Measurements from ENCODE around the gene OR2M4.
"Not testable (repeated sequence)": the region's sequence is repeated elsewhere in the genome, so short reads cannot be mapped to it uniquely, and the experiment has no call there.

OR2M4 gene

GRCh38 chr1:248268178-248268577 lies 37.0 kb downstream of the OR2M4 start:
- 90% methylated on average over 3 of the region's 4 CpGs for WGBS
- no peak overlapping the region for H3K27ac ChIP-seq (ENCODE audit: low read depth, low read length)
- no peaks in the 10 kb centered on the region for H3K36me3 ChIP-seq (ENCODE audit: insufficient read depth, low read length)
- no peak overlapping the region for H3K4me3 ChIP-seq (ENCODE audit: low read length)
- H3K27me3 ChIP-seq (ENCODE audit: insufficient read depth, low read length): no peaks in the 10 kb centered on the region
- peaks cover 84% of the 10 kb centered on the region for H3K9me3 ChIP-seq (ENCODE audit: insufficient read depth, low read depth, low read length)
- no peak overlapping the region for H3K9ac ChIP-seq (ENCODE audit: low read depth, low read length)
- H3K4me1 ChIP-seq (ENCODE audit: insufficient read depth, low read length): no peaks in the 10 kb centered on the region

DNA sequence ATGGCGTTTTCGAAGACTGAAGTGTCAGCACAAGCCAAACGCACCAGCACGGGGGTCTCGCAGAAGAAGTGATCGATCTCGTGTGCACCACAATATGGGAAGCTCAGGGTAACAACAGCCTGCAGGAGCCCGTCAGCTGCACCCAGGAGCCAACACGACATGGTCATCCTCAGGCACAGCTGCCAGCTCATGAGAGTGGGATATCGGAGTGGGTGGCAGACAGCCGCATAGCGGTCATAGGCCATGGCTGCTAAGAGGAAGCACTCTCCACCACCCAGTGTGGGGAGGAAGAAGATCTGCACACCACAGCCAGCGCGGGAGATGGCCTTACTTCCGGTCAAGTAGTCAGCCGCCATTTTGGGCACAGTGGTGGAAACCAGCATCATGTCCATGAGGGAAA lies 42.0 kb downstream of the OR2M4 start:
- H3K4me3 ChIP-seq (ENCODE audit: low read length); H3K27me3 ChIP-seq (ENCODE audit: insufficient read depth, low read length); H3K27ac ChIP-seq (ENCODE audit: low read depth, low read length); H3K36me3 ChIP-seq (ENCODE audit: insufficient read depth, low read length); H3K9ac ChIP-seq (ENCODE audit: low read depth, low read length); H3K4me1 ChIP-seq (ENCODE audit: insufficient read depth, low read length): not testable (repeated sequence)
- H3K9me3 ChIP-seq (ENCODE audit: insufficient read depth, low read depth, low read length): peaks cover 82% of the 10 kb centered on the region
- 87% methylated on average over 7 of the region's 16 CpGs for WGBS

DNA sequence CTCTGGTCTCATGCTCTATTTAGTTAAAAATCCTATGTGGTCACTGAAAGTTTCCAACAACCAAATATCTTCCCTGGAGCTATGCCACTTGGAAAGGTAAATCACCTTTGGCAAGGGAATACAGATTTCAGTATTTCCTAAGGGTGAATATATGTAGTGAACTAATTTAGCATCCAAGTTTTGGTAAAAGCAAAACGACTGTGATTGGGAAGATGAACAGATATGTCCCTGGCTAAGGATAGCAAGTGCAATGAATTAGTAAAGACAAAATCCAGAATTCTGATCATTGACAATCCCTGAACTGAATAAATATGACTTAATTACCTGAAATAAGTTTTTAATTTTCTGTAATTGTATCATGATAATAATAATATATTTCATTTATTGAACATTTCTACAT lies 46.7 kb downstream of the OR2M4 start, which contains the start of gene OR2T33:
Gene OR2T33 (minus strand): TSS at position 101 of the 400 bp plus-strand sequence. CDS start 4,162 bp downstream, outside the sequence.
- H3K27me3 ChIP-seq (ENCODE audit: insufficient read depth, low read length): no peaks in the 10 kb centered on the region
- peaks cover 90% of the 10 kb centered on the region for H3K9me3 ChIP-seq (ENCODE audit: insufficient read depth, low read depth, low read length)
- H3K36me3 ChIP-seq (ENCODE audit: insufficient read depth, low read length): no peaks in the 10 kb centered on the region
- H3K9ac ChIP-seq (ENCODE audit: low read depth, low read length): no peak within 1 kb of the TSS
- H3K4me1 ChIP-seq (ENCODE audit: insufficient read depth, low read length): no peaks in the 10 kb centered on the region
- 41% methylated on average over 1 of the region's 1 CpG for WGBS
- H3K27ac ChIP-seq (ENCODE audit: low read depth, low read length): no peak within 1 kb of the TSS
- peak within 1 kb of the TSS; percentile 4; the same call in 1 of the 2 replicates for H3K4me3 ChIP-seq (ENCODE audit: low read length)

- WGBS: 69% methylated on average over 2 of the region's 6 CpGs
- Histone ChIP-seq H3K27ac (ENCODE audit: low read depth, low read length) (no peak overlapping the region), H3K4me1 (ENCODE audit: insufficient read depth, low read length) (no peaks in the 10 kb centered on the region), H3K9ac (ENCODE audit: low read depth, low read length) (no peak overlapping the region), H3K4me3 (ENCODE audit: low read length) (no peak overlapping the region), H3K9me3 (ENCODE audit: insufficient read depth, low read depth, low read length) (peaks cover 88% of the 10 kb centered on the region), H3K27me3 (ENCODE audit: insufficient read depth, low read length) (no peaks in the 10 kb centered on the region), H3K36me3 (ENCODE audit: insufficient read depth, low read length) (no peaks in the 10 kb centered on the region)
These were observed 57.2 kb downstream of the OR2M4 start for GRCh38 chr1:248288391-248288790.

Data from HUES64 (cell line).